ENCODE results near the gene ENTPD5.
"Not testable (repeated sequence)": the region's sequence is repeated elsewhere in the genome, so short reads cannot be mapped to it uniquely, and the experiment has no call there.

Gene ENTPD5

GRCh38 chr14:73949752-73950734 is 69.0 kb downstream of the ENTPD5 start, which contains the start of the genes COQ6 and FAM161B:
COQ6 (plus strand) TSS chr14:73950302; CDS start chr14:73950333, 31 bp downstream.
FAM161B (minus strand) TSS chr14:73950094; CDS start chr14:73950026, 68 bp downstream.
- FAIRE-seq (peak; percentile 96), DNase-seq (ENCODE audit: insufficient read length, low spot score) (peak; percentile 76)

GRCh38 chr14:73945159-73945670 is 73.9 kb downstream of the ENTPD5 start:
- FAIRE-seq, result no peak
- no peak for DNase-seq (ENCODE audit: insufficient read length, low spot score)

GRCh38 chr14:73944432-73945158 is 74.5 kb downstream of the ENTPD5 start:
- no peak for FAIRE-seq
- no peak for DNase-seq (ENCODE audit: insufficient read length, low spot score)

DNA sequence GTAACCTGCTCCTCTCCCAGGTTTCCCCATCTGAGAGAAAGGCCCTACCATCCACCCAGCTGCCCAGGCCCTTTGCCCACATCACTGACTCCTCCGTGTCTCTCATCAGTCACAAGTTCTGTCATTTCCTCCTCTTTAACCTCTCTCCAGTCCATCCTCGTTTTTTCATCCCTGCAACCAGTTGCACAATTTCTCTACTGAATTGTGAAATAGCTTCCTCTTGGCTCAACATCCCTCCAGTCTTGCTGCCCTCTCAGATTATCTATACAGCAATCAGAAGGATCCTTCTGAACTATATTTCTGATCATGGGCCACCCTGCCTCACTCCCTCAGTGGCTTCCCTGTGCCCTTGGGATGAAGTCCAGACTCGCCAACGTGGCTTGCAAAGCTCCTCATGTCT is 76.0 kb downstream of the ENTPD5 start:
- DNase-seq (ENCODE audit: insufficient read length, low spot score) (no peak), FAIRE-seq (no peak)

- no peak for FAIRE-seq
Measured at GRCh38 chr14:73942180-73942579, 76.9 kb downstream of the ENTPD5 start.

DNA sequence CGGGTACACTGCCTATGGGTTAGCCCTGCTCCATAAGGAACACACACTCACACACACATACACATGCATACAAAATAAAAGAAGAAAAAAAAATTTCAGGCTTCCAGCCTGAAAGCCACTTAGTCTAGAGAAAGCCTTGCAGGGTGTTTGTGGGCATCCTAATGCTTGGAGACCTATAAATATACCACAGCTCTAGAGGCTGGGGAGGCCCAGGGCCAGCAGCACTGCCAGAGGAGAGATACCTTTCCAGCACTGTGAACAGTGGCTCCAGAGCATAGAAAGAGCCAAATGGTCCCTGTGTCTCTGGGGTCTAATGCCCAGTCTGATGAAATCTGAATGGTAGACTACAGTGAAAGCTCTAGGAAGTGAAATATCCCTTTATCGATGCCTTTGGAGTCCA is 82.1 kb downstream of the ENTPD5 start:
- no peak for FAIRE-seq

More at GRCh38 chr14:73942180-73942579, 76.9 kb downstream of the ENTPD5 start:
- DNase-seq (ENCODE audit: insufficient read length, low spot score), result no peak

GRCh38 chr14:73936548-73936947 is 82.5 kb downstream of the ENTPD5 start:
- DNase-seq (ENCODE audit: insufficient read length, low spot score) (no peak), FAIRE-seq (no peak)

More for the DNA sequence above, 82.1 kb downstream of the ENTPD5 start:
- no peak for DNase-seq (ENCODE audit: insufficient read length, low spot score)

- no peak for DNase-seq (ENCODE audit: insufficient read length, low spot score)
Measured at GRCh38 chr14:73935666-73936065, 83.4 kb downstream of the ENTPD5 start.

GRCh38 chr14:73924337-73924736 is 94.8 kb downstream of the ENTPD5 start:
- no peak for DNase-seq (ENCODE audit: insufficient read length, low spot score)
- FAIRE-seq, result no peak

More at GRCh38 chr14:73935666-73936065, 83.4 kb downstream of the ENTPD5 start:
- FAIRE-seq, result no peak

GRCh38 chr14:73919457-73919856 is 99.6 kb downstream of the ENTPD5 start:
- not testable (repeated sequence) for DNase-seq (ENCODE audit: insufficient read length, low spot score); FAIRE-seq

GRCh38 chr14:73916324-73916723 is 102.8 kb downstream of the ENTPD5 start:
- DNase-seq (ENCODE audit: insufficient read length, low spot score) (no peak), FAIRE-seq (no peak)

DNA sequence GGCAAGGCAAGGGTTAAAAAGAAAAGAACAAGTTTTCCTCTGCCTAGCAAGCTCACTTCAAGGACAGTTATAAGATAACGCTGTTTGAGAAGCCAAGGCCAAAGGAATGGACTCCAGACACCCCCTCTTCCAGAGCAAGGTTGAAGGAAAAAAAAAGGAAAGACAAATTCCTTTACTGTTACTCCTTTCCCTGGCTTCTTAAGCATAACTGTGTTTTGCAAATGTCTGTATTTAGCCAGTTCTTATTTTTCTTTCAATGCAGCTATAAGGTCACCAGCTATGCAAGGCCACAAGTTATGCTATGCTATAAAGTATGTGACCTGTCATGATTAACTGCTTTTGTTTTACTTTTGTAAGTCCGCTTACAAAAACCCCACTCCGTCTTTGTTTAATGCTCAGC is 105.8 kb downstream of the ENTPD5 start:
- FAIRE-seq, result no peak
- DNase-seq (ENCODE audit: insufficient read length, low spot score), result no peak

DNA sequence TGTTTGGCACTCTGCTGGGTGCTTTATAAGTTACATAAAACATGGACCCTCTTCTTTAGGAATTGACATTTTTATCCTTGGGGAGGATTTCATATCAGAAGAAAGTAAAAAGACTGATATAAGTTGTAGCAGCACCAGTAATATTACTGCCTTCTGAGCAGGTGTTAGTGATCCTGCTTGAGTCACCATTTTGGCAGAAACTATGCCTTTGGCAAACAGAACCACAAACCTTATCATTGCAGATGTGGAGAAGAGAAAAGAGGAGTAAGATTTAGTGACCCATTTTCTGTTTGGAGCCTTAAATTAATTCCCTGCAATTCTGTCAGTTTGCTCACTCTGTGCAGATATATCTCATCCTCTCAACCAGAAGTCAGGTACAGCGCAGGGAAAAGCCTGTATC is 109.4 kb downstream of the ENTPD5 start:
- FAIRE-seq, result no peak
- no peak for DNase-seq (ENCODE audit: insufficient read length, low spot score)

Data from GM19239 (cell line).